ENCODE results near the gene BCAS3.

The BCAS3 gene

GRCh38 chr17:61139219-61139618 lies 461.6 kb downstream of the BCAS3 start:
- Histone ChIP-seq H2AFZ (ENCODE audit: low read depth) (peak overlapping the region; percentile 60), H4K20me1 (ENCODE audit: insufficient read depth) (no peaks in the 10 kb centered on the region), H3K79me2 (ENCODE audit: insufficient read depth, low read depth) (no peaks in the 10 kb centered on the region), H3K4me2 (peak overlapping the region; percentile 75), H3K4me3 (IDR thresholded peaks at IDR 0.05; ENCODE audit: insufficient read depth, low read depth, low read length) (no peak overlapping the region), H3K27me3 (ENCODE audit: insufficient read depth, low read depth) (no peaks in the 10 kb centered on the region), H3K9ac (peak overlapping the region; percentile 15; the same call in 1 of the 2 replicates), H3K36me3 (ENCODE audit: insufficient read depth) (no peaks in the 10 kb centered on the region), H3K4me1 (ENCODE audit: low read depth, poor library complexity, severe bottlenecking) (peaks cover 19% of the 10 kb centered on the region), H3K27ac (peak overlapping the region; percentile 32; the same call in 1 of the 2 replicates)
- TF ChIP-seq CTCF (conservative IDR thresholded peaks at IDR 0.05; ENCODE audit: low read depth, low read length), result no peak

- Histone ChIP-seq H3K4me3 (IDR thresholded peaks at IDR 0.05; ENCODE audit: insufficient read depth, low read depth, low read length) (no peak overlapping the region), H3K4me2 (no peak overlapping the region), H3K79me2 (ENCODE audit: insufficient read depth, low read depth) (no peaks in the 10 kb centered on the region), H3K9ac (no peak overlapping the region), H3K27me3 (ENCODE audit: insufficient read depth, low read depth) (no peaks in the 10 kb centered on the region), H4K20me1 (ENCODE audit: insufficient read depth) (no peaks in the 10 kb centered on the region), H3K27ac (no peak overlapping the region), H3K4me1 (ENCODE audit: low read depth, poor library complexity, severe bottlenecking) (peaks cover 19% of the 10 kb centered on the region), H2AFZ (ENCODE audit: low read depth) (no peak overlapping the region), H3K36me3 (ENCODE audit: insufficient read depth) (no peaks in the 10 kb centered on the region)
- no peak for TF ChIP-seq CTCF (conservative IDR thresholded peaks at IDR 0.05; ENCODE audit: low read depth, low read length)
These were observed 462.6 kb downstream of the BCAS3 start for GRCh38 chr17:61140081-61140786.

GRCh38 chr17:61143026-61143425 lies 465.4 kb downstream of the BCAS3 start:
- no peak for TF ChIP-seq CTCF (conservative IDR thresholded peaks at IDR 0.05; ENCODE audit: low read depth, low read length)

GRCh38 chr17:61144137-61144536 lies 466.5 kb downstream of the BCAS3 start:
- no peaks in the 10 kb centered on the region for H3K36me3 ChIP-seq (ENCODE audit: insufficient read depth)
- H3K9ac ChIP-seq, result no peak overlapping the region

More at GRCh38 chr17:61143026-61143425, 465.4 kb downstream of the BCAS3 start:
- Histone ChIP-seq H4K20me1 (ENCODE audit: insufficient read depth) (no peaks in the 10 kb centered on the region), H3K4me1 (ENCODE audit: low read depth, poor library complexity, severe bottlenecking) (peaks cover 19% of the 10 kb centered on the region), H3K4me2 (no peak overlapping the region), H3K36me3 (ENCODE audit: insufficient read depth) (no peaks in the 10 kb centered on the region), H2AFZ (ENCODE audit: low read depth) (no peak overlapping the region), H3K4me3 (IDR thresholded peaks at IDR 0.05; ENCODE audit: insufficient read depth, low read depth, low read length) (no peak overlapping the region), H3K9ac (no peak overlapping the region), H3K79me2 (ENCODE audit: insufficient read depth, low read depth) (no peaks in the 10 kb centered on the region), H3K27ac (no peak overlapping the region), H3K27me3 (ENCODE audit: insufficient read depth, low read depth) (no peaks in the 10 kb centered on the region)

More at GRCh38 chr17:61144137-61144536, 466.5 kb downstream of the BCAS3 start:
- Histone ChIP-seq H4K20me1 (ENCODE audit: insufficient read depth) (no peaks in the 10 kb centered on the region), H3K4me3 (IDR thresholded peaks at IDR 0.05; ENCODE audit: insufficient read depth, low read depth, low read length) (no peak overlapping the region), H3K27me3 (ENCODE audit: insufficient read depth, low read depth) (no peaks in the 10 kb centered on the region), H3K79me2 (ENCODE audit: insufficient read depth, low read depth) (no peaks in the 10 kb centered on the region), H3K4me2 (no peak overlapping the region), H2AFZ (ENCODE audit: low read depth) (no peak overlapping the region), H3K4me1 (ENCODE audit: low read depth, poor library complexity, severe bottlenecking) (peaks cover 8% of the 10 kb centered on the region), H3K27ac (no peak overlapping the region)
- TF ChIP-seq CTCF (conservative IDR thresholded peaks at IDR 0.05; ENCODE audit: low read depth, low read length), result no peak

Data from KMS-11 (cell line).